ENCODE results near the gene E2F7.

- TF ChIP-seq POLR2A (IDR thresholded peaks at IDR 0.05; ENCODE audit: control extremely low read depth in 1 of 2, low read depth in 2 of 2, low read length in 2 of 2) (no peak), SIN3A (conservative IDR thresholded peaks at IDR 0.05 in 1 of 2, IDR thresholded peaks at IDR 0.05 in 1 of 2; ENCODE audit: low read depth in 1 of 2, low read length in 2 of 2) (no peak), TAF1 (IDR thresholded peaks at IDR 0.05; ENCODE audit: low read depth, low read length) (no peak), CTCF (IDR thresholded peaks at IDR 0.05; ENCODE audit: control extremely low read depth in 1 of 3, insufficient read depth in 1 of 3, low read depth in 1 of 3, low read length in 3 of 3) (no peak)
Measured at GRCh38 chr12:77089686-77090220, 24.4 kb upstream of the E2F7 start.

Data from H1 (cell line).